ENCODE data around the gene ITPR1. TPM values are rescaled to one million over a fixed set of nuclear protein-coding genes. Genes with fewer than 3 reads are reported as not detected.

The ITPR1 gene
- polyA plus RNA-seq, 1 of the 3 experiments (the other 2 are of a cell fraction): 5.9 TPM

GRCh38 chr3:4606911-4607310 is 113.8 kb downstream of the ITPR1 start:
- no peak for TF ChIP-seq GABPA (IDR thresholded peaks at IDR 0.05; ENCODE audit: low read depth)
- no peak for TF ChIP-seq IRF3 (IDR thresholded peaks at IDR 0.05; ENCODE audit: low read depth, low read length)
- TF ChIP-seq CTCF (IDR thresholded peaks at IDR 0.05): no peak
- no peak for TF ChIP-seq GATA2 (CRISPR knock-in tag; IDR thresholded peaks at IDR 0.05)
- TF ChIP-seq FOXM1 (IDR thresholded peaks at IDR 0.05; ENCODE audit: low read depth): no peak
- no peak for TF ChIP-seq USF2 (IDR thresholded peaks at IDR 0.05; ENCODE audit: borderline replicate concordance, low read depth, low read length)
- no peak for TF ChIP-seq RXRA (IDR thresholded peaks at IDR 0.05; ENCODE audit: borderline replicate concordance, low read depth)
- TF ChIP-seq YY1 (IDR thresholded peaks at IDR 0.05; ENCODE audit: low read depth): no peak
- no peak for TF ChIP-seq MAX (IDR thresholded peaks at IDR 0.05; ENCODE audit: low read depth)
- no peak for TF ChIP-seq MEF2A (IDR thresholded peaks at IDR 0.05; ENCODE audit: borderline replicate concordance, low read depth)
- no peak for TF ChIP-seq RAD21 (IDR thresholded peaks at IDR 0.05; ENCODE audit: low read length)
- no peak for TF ChIP-seq FOSL2 (IDR thresholded peaks at IDR 0.05; ENCODE audit: borderline replicate concordance, low read depth)
- POLR2A ChIA-PET: interaction anchor here (1.0 kb wide), 1 partner anchor 114 kb away, joined by 3 read pairs; the partner anchor contains the start of gene ITPR1

GRCh38 chr3:4613366-4613765 is 120.2 kb downstream of the ITPR1 start:
- Histone ChIP-seq H3K27me3 (ENCODE audit: insufficient read depth) (no peaks in the 10 kb centered on the region), H3F3A (replicated peaks; ENCODE audit: insufficient read depth) (no peaks in the 10 kb centered on the region), H3K9ac (no peak overlapping the region), H3K4me3 (ENCODE audit: low read depth in 2 of 2, low read length in 1 of 2) (no peak overlapping the region), H2AFZ (ENCODE audit: low read depth) (no peak overlapping the region), H3K36me3 (replicated peaks in 1 of 2; ENCODE audit: control insufficient read depth in 1 of 2, insufficient read depth in 2 of 2, low read length in 1 of 2) (no peaks in the 10 kb centered on the region), H4K20me1 (ENCODE audit: insufficient read depth) (no peaks in the 10 kb centered on the region), H3K4me1 (ENCODE audit: control insufficient read depth in 1 of 2, insufficient read depth in 2 of 2, low read depth in 1 of 2, low read length in 1 of 2) (no peaks in the 10 kb centered on the region; a peak in 1 of 4 replicates), H3K79me2 (ENCODE audit: insufficient read depth) (no peaks in the 10 kb centered on the region), H3K27ac (ENCODE audit: low read depth in 2 of 2, low read length in 1 of 2) (no peak overlapping the region), H3K4me2 (no peak overlapping the region), H3K9me2 (no peaks in the 10 kb centered on the region), H3K9me3 (no peaks in the 10 kb centered on the region)
- no peak for DNase-seq
- ChIA-PET POLR2A (no interaction called here), CTCF (interaction anchor here (1.3 kb wide), 1 partner anchor 20 kb away, joined by 5 read pairs; no protein-coding TSS in a partner anchor)
- 96% methylated on average over 3 of the region's 3 CpGs for WGBS (ENCODE audit: low lambda C conversion rate)
- TF ChIP-seq TAF1 (IDR thresholded peaks at IDR 0.05; ENCODE audit: borderline replicate concordance, low read depth, low read length) (no peak), ZBTB33 (IDR thresholded peaks at IDR 0.05; ENCODE audit: borderline replicate concordance, low read depth) (no peak), SMC3 (IDR thresholded peaks at IDR 0.05; ENCODE audit: low read depth, low read length) (no peak), NRF1 (IDR thresholded peaks at IDR 0.05; ENCODE audit: low read depth, low read length) (no peak), RXRA (IDR thresholded peaks at IDR 0.05; ENCODE audit: borderline replicate concordance, low read depth) (no peak), JUND (IDR thresholded peaks at IDR 0.05) (no peak), CTCF (IDR thresholded peaks at IDR 0.05) (no peak), GABPA (IDR thresholded peaks at IDR 0.05; ENCODE audit: low read depth) (no peak), IRF3 (IDR thresholded peaks at IDR 0.05; ENCODE audit: low read depth, low read length) (no peak), POLR2AphosphoS5 (IDR thresholded peaks at IDR 0.05; ENCODE audit: low read depth, low read length) (no peak)

More at GRCh38 chr3:4606911-4607310, 113.8 kb downstream of the ITPR1 start:
- DNase-seq: no peak
- Histone ChIP-seq H2AFZ (ENCODE audit: low read depth) (no peak overlapping the region), H4K20me1 (ENCODE audit: insufficient read depth) (no peaks in the 10 kb centered on the region), H3K79me2 (ENCODE audit: insufficient read depth) (no peaks in the 10 kb centered on the region), H3K9ac (no peak overlapping the region), H3K4me1 (ENCODE audit: control insufficient read depth in 1 of 2, insufficient read depth in 2 of 2, low read depth in 1 of 2, low read length in 1 of 2) (no peaks in the 10 kb centered on the region; a peak in 1 of 4 replicates), H3K9me2 (no peaks in the 10 kb centered on the region), H3F3A (replicated peaks; ENCODE audit: insufficient read depth) (no peaks in the 10 kb centered on the region), H3K27ac (ENCODE audit: low read depth in 2 of 2, low read length in 1 of 2) (no peak overlapping the region), H3K4me3 (ENCODE audit: low read depth in 2 of 2, low read length in 1 of 2) (no peak overlapping the region), H3K4me2 (no peak overlapping the region), H3K9me3 (no peaks in the 10 kb centered on the region), H3K36me3 (replicated peaks in 1 of 2; ENCODE audit: control insufficient read depth in 1 of 2, insufficient read depth in 2 of 2, low read length in 1 of 2) (no peaks in the 10 kb centered on the region), H3K27me3 (ENCODE audit: insufficient read depth) (no peaks in the 10 kb centered on the region)
- CTCF ChIA-PET: no interaction called here
- 84% methylated on average over 4 of the region's 4 CpGs for WGBS (ENCODE audit: low lambda C conversion rate)

All from SK-N-SH (cell line).